GM23338 (cell line): ENCODE results near the gene PNPLA5. TPM values are rescaled to one million over a fixed set of nuclear protein-coding genes. Genes with fewer than 3 reads are reported as not detected.

ENCODE experiments used
- ATAC-seq: fragments of 200-7000 bp; cut with Tn5 transposase; 3 replicates; pipeline ENCODE4 v1.9.1; 2020
- DNase-seq: peaks from one replicate; pipeline ENCODE4 v3.0.0-alpha.2; 2015; ENCODE audit warnings: low spot score
- H2AFZ ChIP-seq: fragments of 200-600 bp; sonication (generic); 2 replicates; pipeline ENCODE4 v1.8.0; 2016; ENCODE audit warnings: antibody characterized with exemption, mild to moderate bottlenecking, moderate library complexity
- H3F3A ChIP-seq: fragments of 200-600 bp; sonication (generic); replicated peaks from 2 replicates; pipeline ENCODE4 v1.8.0; 2017; ENCODE audit warnings: antibody characterized with exemption, mixed run types, low read depth
- H3K27ac ChIP-seq: fragments of 200-600 bp; sonication (generic); 2 replicates; pipeline ENCODE4 v1.6.1; 2016; ENCODE audit warnings: low read depth
- H3K27me3 ChIP-seq: fragments of 200-600 bp; sonication (generic); 2 replicates; pipeline ENCODE4 v1.8.0; 2016; ENCODE audit warnings: mild to moderate bottlenecking, mixed run types, moderate library complexity; ENCODE audit not compliant: insufficient read depth
- H3K36me3 ChIP-seq: fragments of 200-600 bp; sonication (generic); 2 replicates; pipeline ENCODE4 v1.8.0; 2016; ENCODE audit warnings: mild to moderate bottlenecking; ENCODE audit not compliant: insufficient read depth
- H3K4me1 ChIP-seq: fragments of 200-600 bp; sonication (generic); 2 replicates; pipeline ENCODE4 v1.8.0; 2016; ENCODE audit warnings: mild to moderate bottlenecking, moderate library complexity; ENCODE audit not compliant: insufficient read depth
- H3K4me2 ChIP-seq: fragments of 200-600 bp; sonication (generic); 2 replicates; pipeline ENCODE4 v1.7.1; 2017; ENCODE audit warnings: mixed run types
- H3K4me3 ChIP-seq: fragments of 200-600 bp; sonication (generic); 2 replicates; pipeline ENCODE4 v1.6.1; 2016; ENCODE audit warnings: mixed run types
- H3K79me2 ChIP-seq: fragments of 200-600 bp; sonication (generic); replicated peaks from 2 replicates; pipeline ENCODE4 v1.8.0; 2017; ENCODE audit warnings: mild to moderate bottlenecking; ENCODE audit not compliant: insufficient read depth
- H3K9me2 ChIP-seq: fragments of 200-600 bp; sonication (generic); 2 replicates; pipeline ENCODE4 v1.8.0; 2017; ENCODE audit not compliant: insufficient read depth
- H4K20me1 ChIP-seq: fragments of 200-600 bp; sonication (generic); replicated peaks from 2 replicates; pipeline ENCODE4 v1.8.0; 2017; ENCODE audit warnings: mild to moderate bottlenecking; ENCODE audit not compliant: insufficient read depth
- H3K27ac Mint-ChIP-seq: 2 replicates; pipeline ENCODE4 v1.8.0; 2020; ENCODE audit warnings: inconsistent platforms, mild to moderate bottlenecking, moderate library complexity, mixed read lengths
- H3K27me3 Mint-ChIP-seq: 3 replicates; pipeline ENCODE4 v1.8.0; 2022; ENCODE audit warnings: low read depth, mild to moderate bottlenecking, moderate library complexity, mixed read lengths, inconsistent platforms; ENCODE audit not compliant: insufficient read depth, poor library complexity
- H3K36me3 Mint-ChIP-seq: 3 replicates; pipeline ENCODE4 v1.8.0; 2021; ENCODE audit warnings: low read depth, mild to moderate bottlenecking, inconsistent platforms, moderate library complexity, mixed read lengths
- H3K4me1 Mint-ChIP-seq: 3 replicates; pipeline ENCODE4 v1.8.0; 2020; ENCODE audit warnings: mild to moderate bottlenecking, inconsistent platforms, mixed read lengths
- H3K4me3 Mint-ChIP-seq: 3 replicates; pipeline ENCODE4 v1.8.0; 2021; ENCODE audit warnings: moderate library complexity, mild to moderate bottlenecking, inconsistent platforms, mixed read lengths
- H3K9me3 Mint-ChIP-seq: 3 replicates; pipeline ENCODE4 v1.8.0; 2020; ENCODE audit warnings: moderate library complexity, mild to moderate bottlenecking, inconsistent platforms, mixed read lengths
- ETS1 ChIP-seq: IDR thresholded peaks from 2 replicates; pipeline ENCODE4 v1.6.1; 2016; ENCODE audit warnings: antibody characterized with exemption
- EZH2 ChIP-seq: fragments of 200-600 bp; sonication (generic); IDR thresholded peaks from one replicate; pipeline ENCODE4 v1.8.0; 2017; ENCODE audit warnings: antibody characterized with exemption, mild to moderate bottlenecking, low read depth; ENCODE audit not compliant: unreplicated experiment
- NANOG ChIP-seq: IDR thresholded peaks from 2 replicates; pipeline ENCODE4 v1.6.1; 2016; ENCODE audit warnings: antibody characterized with exemption, borderline replicate concordance
- POLR2AphosphoS5 ChIP-seq: IDR thresholded peaks from 2 replicates; pipeline ENCODE4 v1.6.1; 2016; ENCODE audit warnings: antibody characterized with exemption, low read depth
- REST ChIP-seq: IDR thresholded peaks from one replicate; pipeline ENCODE4 v1.6.1; 2018; ENCODE audit warnings: antibody characterized with exemption; ENCODE audit not compliant: unreplicated experiment
- STAT1 ChIP-seq: IDR thresholded peaks from one replicate; pipeline ENCODE4 v1.6.1; 2016; ENCODE audit warnings: antibody characterized with exemption; ENCODE audit not compliant: unreplicated experiment
- ZNF114 ChIP-seq: fragments of 250-450 bp; sonication (Bioruptor Pico); IDR thresholded peaks from 2 replicates; pipeline ENCODE4 v1.5.0; 2020; ENCODE audit warnings: mild to moderate bottlenecking, moderate library complexity
- ZNF462 ChIP-seq: fragments of 250-450 bp; sonication (Bioruptor Pico); IDR thresholded peaks from 2 replicates; pipeline ENCODE4 v1.5.0; 2020; ENCODE audit warnings: mild to moderate bottlenecking, moderate library complexity
- polyA plus RNA-seq: library from polyadenylated mRNA; unstranded; fragments of >200 nt; fragmentation: Nextera tagmentation; extraction: Ambion mirVana; gene quantifications from 2 replicates; pipeline ENCODE4 v1.2.1, GENCODE V29; 2016
- total RNA-seq: library from RNA; depleted of rRNA; stranded (reverse); fragments of >200 nt; shearing (Covaris generic); gene quantifications from 2 replicates; pipeline ENCODE4 v1.2.3, GENCODE V29; 2014

Gene PNPLA5
- total and polyA plus RNA-seq, 2 experiments from 2014 or later, result 2.3 to 6.8 TPM

- Histone ChIP-seq H4K20me1 (no peaks in the 10 kb centered on the region), H3K27me3 (no peaks in the 10 kb centered on the region), H3K27ac (no peak overlapping the region)
Observed at GRCh38 chr22:43917521-43917920, 25.7 kb upstream of the PNPLA5 start.

GRCh38 chr22:43911351-43911750 lies 19.5 kb upstream of the PNPLA5 start:
- 0 out of 3 replicates have a peak, but pooled peaks cover 2% of the 10 kb centered on the region for H3K36me3 Mint-ChIP-seq
- H3K4me1 Mint-ChIP-seq, result peaks cover 5% of the 10 kb centered on the region; the same call in 2 of the 3 replicates
- H3K9me2 ChIP-seq, result peaks cover 8% of the 10 kb centered on the region; the same call in 1 of the 2 replicates
- no peak overlapping the region for H3K4me3 Mint-ChIP-seq
- H3K4me1 ChIP-seq, result no peaks in the 10 kb centered on the region
- H3K27me3 Mint-ChIP-seq, result peaks cover 14% of the 10 kb centered on the region
- H4K20me1 ChIP-seq, result no peaks in the 10 kb centered on the region
- H3K36me3 ChIP-seq, result no peaks in the 10 kb centered on the region
- H3F3A ChIP-seq, result no peaks in the 10 kb centered on the region
- H3K4me2 ChIP-seq, result no peak overlapping the region
- peaks cover 21% of the 10 kb centered on the region for H3K9me3 Mint-ChIP-seq
- no peaks in the 10 kb centered on the region for H3K79me2 ChIP-seq
- ATAC-seq, result no peak
- no peak for DNase-seq
- no peak overlapping the region for H3K4me3 ChIP-seq
- H3K27ac ChIP-seq, result no peak overlapping the region
- no peaks in the 10 kb centered on the region for H3K27me3 ChIP-seq
- H3K27ac Mint-ChIP-seq, result no peak overlapping the region
- H2AFZ ChIP-seq, result no peak overlapping the region
- TF ChIP-seq POLR2AphosphoS5, result no peak
- no peak for TF ChIP-seq ZNF114
- TF ChIP-seq ZNF462 (CRISPR knock-in tag), result no peak
- TF ChIP-seq NANOG, result no peak
- no peak for TF ChIP-seq ETS1
- no peak for TF ChIP-seq STAT1

More at GRCh38 chr22:43917521-43917920, 25.7 kb upstream of the PNPLA5 start:
- Mint-ChIP-seq H3K27ac (no peak overlapping the region; the same call in 1 of the 2 replicates), H3K36me3 (0 out of 3 replicates have a peak, but pooled peaks cover 2% of the 10 kb centered on the region), H3K9me3 (peaks cover 8% of the 10 kb centered on the region), H3K27me3 (peaks cover 8% of the 10 kb centered on the region), H3K4me1 (peaks cover 9% of the 10 kb centered on the region), H3K4me3 (no peak overlapping the region)
- Histone ChIP-seq H3K4me1 (no peaks in the 10 kb centered on the region; the same call in 1 of the 2 replicates), H3K4me2 (no peak overlapping the region), H2AFZ (no peak overlapping the region), H3K36me3 (no peaks in the 10 kb centered on the region), H3K9me2 (no peaks in the 10 kb centered on the region), H3F3A (no peaks in the 10 kb centered on the region), H3K79me2 (no peaks in the 10 kb centered on the region), H3K4me3 (no peak overlapping the region)
- TF ChIP-seq POLR2AphosphoS5, result no peak
- TF ChIP-seq REST, result no peak
- no peak for TF ChIP-seq EZH2
- ATAC-seq (no peak), DNase-seq (no peak)
